ENCODE results near the gene NME3.

NME3 gene

DNA sequence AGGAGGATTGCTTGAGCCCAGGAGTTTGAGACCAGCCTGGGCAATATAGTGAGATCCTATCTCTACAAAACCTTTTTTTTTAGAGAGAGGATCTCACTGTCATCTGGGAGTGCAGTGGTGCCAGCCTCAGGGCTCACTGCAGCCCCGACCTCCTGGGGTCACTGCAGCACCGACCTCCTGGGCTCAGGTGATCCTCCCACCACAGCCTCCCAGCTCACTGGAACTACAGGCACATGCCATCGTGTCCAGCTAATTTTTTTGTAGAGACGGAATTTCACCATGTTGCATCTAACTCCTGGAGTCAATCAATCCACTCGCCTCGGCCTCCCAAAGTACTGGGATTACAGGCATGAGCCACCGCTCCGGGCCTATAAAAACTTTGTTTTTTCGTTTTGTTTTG, 50.0 kb downstream of the NME3 start:
- DNase-seq = no peak
